IMR-90 (cell line): ENCODE results near the gene DHRS7C. TPM values are rescaled to one million over a fixed set of nuclear protein-coding genes. Genes with fewer than 3 reads are reported as not detected.

ENCODE experiments used
- ATAC-seq: fragments of 200-7000 bp; cut with Tn5 transposase; 2 replicates; pipeline ENCODE4 v1.9.1; 2020; ENCODE audit warnings: low read depth, mild to moderate bottlenecking, moderate library complexity
- BruUV-seq: library from RNA; stranded (reverse); fragments of 400-500 nt; replicated peaks from 2 replicates; lab custom pipeline; 2021; lab: Mats Ljungman, UMichigan
- CTCF ChIA-PET: fragments of 300-600 bp; formaldehyde crosslinking; extraction: SDS; loops from one replicate; lab custom pipeline; 2021; ENCODE audit warnings: antibody characterized with exemption; lab: Yijun Ruan, JAX
- POLR2A ChIA-PET: fragments of 300-600 bp; sonication (Branson Sonifier 250); formaldehyde crosslinking; loops from one replicate; lab custom pipeline; 2022; ENCODE audit warnings: antibody characterized with exemption; ENCODE audit not compliant: unreplicated experiment; lab: Charles Lee
- DNase-seq: peaks from one replicate; pipeline ENCODE4 v3.0.0; 2013
- H2AFZ ChIP-seq: replicated peaks from 2 replicates; pipeline ENCODE3; 2013; ENCODE audit warnings: low read length, mild to moderate bottlenecking; ENCODE audit not compliant: poor library complexity
- H2AK5ac ChIP-seq: 2 replicates; pipeline ENCODE4 v1.6.1; 2013; ENCODE audit warnings: low read depth, low read length, inconsistent platforms
- H2AK9ac ChIP-seq: replicated peaks from 2 replicates; pipeline ENCODE3; 2013; ENCODE audit warnings: mild to moderate bottlenecking, low read depth, low read length, moderate library complexity; ENCODE audit not compliant: poor library complexity
- H2BK120ac ChIP-seq: 2 replicates; pipeline ENCODE4 v1.6.1; 2013; ENCODE audit warnings: low read depth, low read length, inconsistent platforms
- H2BK15ac ChIP-seq: 3 replicates; pipeline ENCODE4 v1.6.1; 2013; ENCODE audit warnings: low read depth, low read length, inconsistent platforms
- H2BK20ac ChIP-seq: 2 replicates; pipeline ENCODE4 v1.6.1; 2013; ENCODE audit warnings: low read depth, mild to moderate bottlenecking, inconsistent platforms, low read length, moderate library complexity
- H2BK5ac ChIP-seq: 2 replicates; pipeline ENCODE4 v1.6.1; 2013; ENCODE audit warnings: mild to moderate bottlenecking, low read depth, low read length, inconsistent platforms; ENCODE audit not compliant: poor library complexity, severe bottlenecking
- H3K14ac ChIP-seq: replicated peaks from 2 replicates; pipeline ENCODE4 v1.6.1; 2013; ENCODE audit warnings: low read depth, low read length, inconsistent platforms
- H3K18ac ChIP-seq: 2 replicates; pipeline ENCODE4 v1.6.1; 2013; ENCODE audit warnings: low read depth, low read length, control low read depth
- H3K23ac ChIP-seq: 2 replicates; pipeline ENCODE4 v1.6.1; 2013; ENCODE audit warnings: low read depth, low read length, inconsistent platforms
- H3K27ac ChIP-seq: 2 replicates; pipeline ENCODE4 v1.5.1; 2013; ENCODE audit warnings: mild to moderate bottlenecking, control low read depth, low read length; ENCODE audit not compliant: insufficient read depth
- H3K27me3 ChIP-seq: 2 replicates; pipeline ENCODE4 v1.6.1; 2013; ENCODE audit warnings: low read length; ENCODE audit not compliant: control insufficient read depth, insufficient read depth
- H3K36me3 ChIP-seq: 2 replicates; pipeline ENCODE4 v1.6.1; 2013; ENCODE audit warnings: low read length, mixed read lengths; ENCODE audit not compliant: control insufficient read depth, insufficient read depth
- H3K4ac ChIP-seq: 2 replicates; pipeline ENCODE4 v1.6.1; 2013; ENCODE audit warnings: low read depth, low read length, inconsistent platforms
- H3K4me1 ChIP-seq: 2 replicates; pipeline ENCODE4 v1.6.1; 2013; ENCODE audit warnings: low read length, mixed read lengths; ENCODE audit not compliant: control insufficient read depth, insufficient read depth
- H3K4me2 ChIP-seq: 2 replicates; pipeline ENCODE4 v1.6.1; 2013; ENCODE audit warnings: low read depth, mild to moderate bottlenecking, control low read depth, low read length, moderate library complexity
- H3K4me3 ChIP-seq: 2 replicates; pipeline ENCODE4 v1.5.1; 2013; ENCODE audit warnings: low read depth, mild to moderate bottlenecking, control low read depth, low read length, moderate library complexity; ENCODE audit not compliant: insufficient read depth
- H3K56ac ChIP-seq: 2 replicates; pipeline ENCODE4 v1.6.1; 2013; ENCODE audit warnings: low read length, inconsistent platforms; ENCODE audit not compliant: insufficient read depth; ENCODE audit errors: extremely low read depth
- H3K79me1 ChIP-seq, 2 experiments: 2 replicates each; pipeline ENCODE4 v1.6.1; 2013; ENCODE audit warnings: low read length in 2 of 2, inconsistent platforms in 1 of 2, low read depth in 1 of 2
- H3K9ac ChIP-seq: 2 replicates; pipeline ENCODE4 v1.6.1; 2013; ENCODE audit warnings: low read depth, low read length, control low read depth
- H3K9me1 ChIP-seq: 2 replicates; pipeline ENCODE4 v1.6.1; 2013; ENCODE audit warnings: low read length, inconsistent platforms; ENCODE audit not compliant: insufficient read depth
- H3K9me3 ChIP-seq: 2 replicates; pipeline ENCODE4 v1.6.1; 2013; ENCODE audit warnings: low read length; ENCODE audit not compliant: control insufficient read depth, insufficient read depth
- H4K20me1 ChIP-seq: 2 replicates; pipeline ENCODE4 v1.6.1; 2013; ENCODE audit warnings: low read length, inconsistent platforms; ENCODE audit not compliant: insufficient read depth
- H4K5ac ChIP-seq: 2 replicates; pipeline ENCODE4 v1.6.1; 2013; ENCODE audit warnings: mild to moderate bottlenecking, low read depth, low read length, control low read depth
- H4K8ac ChIP-seq, 2 experiments: 2 replicates each; pipeline ENCODE4 v1.6.1; 2013; ENCODE audit warnings: low read depth in 2 of 2, low read length in 2 of 2, control low read depth in 1 of 2, inconsistent platforms in 1 of 2
- H4K91ac ChIP-seq: 2 replicates; pipeline ENCODE4 v1.6.1; 2013; ENCODE audit warnings: low read depth, low read length, inconsistent platforms; ENCODE audit not compliant: insufficient read depth
- CEBPB ChIP-seq: IDR thresholded peaks from 2 replicates; pipeline ENCODE4 v1.6.1; 2012; ENCODE audit warnings: low read depth, low read length, improper control_type of control experiment
- MAZ ChIP-seq: IDR thresholded peaks from 2 replicates; pipeline ENCODE4 v1.6.1; 2012; ENCODE audit warnings: low read depth, mild to moderate bottlenecking, low read length, improper control_type of control experiment, moderate library complexity, borderline replicate concordance
- POLR2A ChIP-seq: IDR thresholded peaks from 2 replicates; pipeline ENCODE4 v1.6.1; 2012; ENCODE audit warnings: mild to moderate bottlenecking, low read depth, low read length
- RAD21 ChIP-seq: IDR thresholded peaks from 2 replicates; pipeline ENCODE4 v1.6.1; 2012; ENCODE audit warnings: low read length, improper control_type of control experiment
- SMC3 ChIP-seq: fragments of 150-350 bp; IDR thresholded peaks from 2 replicates; pipeline ENCODE4 v1.6.1; 2016; ENCODE audit warnings: low read depth, mild to moderate bottlenecking, antibody characterized with exemption, low read length, moderate library complexity
- WGBS, 2 experiments: methylation state at CpG; one replicate each; pipeline versions ENCODE4 v1.1.5 to v1.1.7; 2013; ENCODE audit warnings: missing lambda C conversion rate in 2 of 2; ENCODE audit not compliant: insufficient read length in 1 of 2; ENCODE audit errors: extremely low coverage in 2 of 2; 5-methylcytosine and 5-hydroxymethylcytosine counted together
- dilution Hi-C: fragments of 300-500 bp; cut with HindIII; formaldehyde crosslinking; loops from one replicate; pipeline ENCODE4 v1.14.3; 2018; ENCODE audit warnings: low sequenced_read_pairs; ENCODE audit not compliant: unreplicated experiment
- in situ Hi-C: fragments of 300-500 bp; cut with MboI; formaldehyde crosslinking; loops from 3 replicates; pipeline ENCODE4 v1.14.3; 2019; ENCODE audit warnings: low sequenced_read_pairs, inconsistent platforms, mixed read lengths
- intact Hi-C: fragments of 100-400 bp; cut with micrococcal nuclease; formaldehyde crosslinking; loops from 2 replicates; pipeline ENCODE4 v1.10.0; 2022
- polyA plus RNA-seq, 3 experiments: library from polyadenylated mRNA; depleted of rRNA; stranded (reverse); fragments of >200 nt; gene quantifications; 2 replicates each; pipeline ENCODE4 v1.2.3, GENCODE V29; 2012; ENCODE audit warnings: low replicate concordance in 1 of 3
- total RNA-seq: library from RNA; depleted of rRNA; stranded (reverse); fragments of >200 nt; gene quantifications from 2 replicates; pipeline ENCODE4 v1.2.3, GENCODE V29; 2012
- TF ChIP-seq, protein P1 (sequence below): conservative IDR thresholded peaks from 2 replicates; pipeline ENCODE4 v1.5.1; 2012; ENCODE audit warnings: mild to moderate bottlenecking, low read depth, low read length, improper control_type of control experiment

The DHRS7C gene
- total and polyA plus RNA-seq, 2 of the 4 experiments (the other 2 are of a cell fraction): not detected

DNA sequence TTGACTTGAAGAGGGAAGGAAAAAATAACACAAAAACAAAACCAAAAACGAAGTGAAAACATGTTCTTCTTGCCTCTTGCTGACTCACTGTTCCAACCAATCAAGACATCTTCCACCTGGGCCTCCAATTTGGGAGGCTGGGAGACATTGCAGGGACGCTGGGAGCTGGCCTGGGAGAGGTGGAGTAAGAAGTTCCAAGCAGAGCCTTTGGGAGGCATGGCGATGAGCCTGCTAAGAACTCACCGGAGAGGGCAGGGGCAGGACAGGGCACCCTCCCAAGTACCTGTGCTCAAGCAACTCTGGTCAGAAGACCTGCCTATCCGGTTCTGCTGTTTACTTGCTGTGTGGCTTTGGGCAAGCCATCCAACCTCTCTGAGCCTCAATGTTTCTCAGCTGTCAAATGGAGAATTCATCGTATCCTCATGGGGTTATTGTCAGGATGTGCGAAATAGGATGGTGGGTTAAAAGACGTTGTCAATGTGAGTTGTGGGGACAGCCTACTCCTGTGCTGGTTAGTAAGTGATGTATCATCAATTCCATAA is 33.5 kb upstream of the DHRS7C start:
- no peaks in the 10 kb centered on the region for H3K9me1 ChIP-seq
- POLR2A ChIA-PET: no interaction called here

More for the DNA sequence above, 33.5 kb upstream of the DHRS7C start:
- Histone ChIP-seq H3K36me3 (no peaks in the 10 kb centered on the region), H4K91ac (no peak overlapping the region), H3K4me1 (no peaks in the 10 kb centered on the region; the same call in 1 of the 2 replicates), H3K18ac (no peak overlapping the region), H2BK5ac (no peak overlapping the region), H3K4me2 (no peak overlapping the region), H3K23ac (no peak overlapping the region), H3K27ac (no peak overlapping the region), H2BK20ac (no peak overlapping the region), H3K79me1 (no peaks in the 10 kb centered on the region), H2BK120ac (no peak overlapping the region), H2AK9ac (no peak overlapping the region), H4K20me1 (no peaks in the 10 kb centered on the region), H3K56ac (no peak overlapping the region), H3K4me3 (no peak overlapping the region), H2AK5ac (no peak overlapping the region), H3K9ac (no peak overlapping the region), H3K14ac (no peak overlapping the region), H4K5ac (no peak overlapping the region), H4K8ac (no peak overlapping the region), H2BK15ac (no peak overlapping the region), H2AFZ (no peak overlapping the region), H3K9me3 (no peaks in the 10 kb centered on the region), H3K27me3 (no peaks in the 10 kb centered on the region), H3K4ac (no peak overlapping the region)
- no peak for TF ChIP-seq MAZ
- TF ChIP-seq, protein P1, sequence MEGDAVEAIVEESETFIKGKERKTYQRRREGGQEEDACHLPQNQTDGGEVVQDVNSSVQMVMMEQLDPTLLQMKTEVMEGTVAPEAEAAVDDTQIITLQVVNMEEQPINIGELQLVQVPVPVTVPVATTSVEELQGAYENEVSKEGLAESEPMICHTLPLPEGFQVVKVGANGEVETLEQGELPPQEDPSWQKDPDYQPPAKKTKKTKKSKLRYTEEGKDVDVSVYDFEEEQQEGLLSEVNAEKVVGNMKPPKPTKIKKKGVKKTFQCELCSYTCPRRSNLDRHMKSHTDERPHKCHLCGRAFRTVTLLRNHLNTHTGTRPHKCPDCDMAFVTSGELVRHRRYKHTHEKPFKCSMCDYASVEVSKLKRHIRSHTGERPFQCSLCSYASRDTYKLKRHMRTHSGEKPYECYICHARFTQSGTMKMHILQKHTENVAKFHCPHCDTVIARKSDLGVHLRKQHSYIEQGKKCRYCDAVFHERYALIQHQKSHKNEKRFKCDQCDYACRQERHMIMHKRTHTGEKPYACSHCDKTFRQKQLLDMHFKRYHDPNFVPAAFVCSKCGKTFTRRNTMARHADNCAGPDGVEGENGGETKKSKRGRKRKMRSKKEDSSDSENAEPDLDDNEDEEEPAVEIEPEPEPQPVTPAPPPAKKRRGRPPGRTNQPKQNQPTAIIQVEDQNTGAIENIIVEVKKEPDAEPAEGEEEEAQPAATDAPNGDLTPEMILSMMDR: no peak
- no peak for TF ChIP-seq CEBPB
- TF ChIP-seq POLR2A: no peak
- TF ChIP-seq SMC3: no peak
- no peak for TF ChIP-seq RAD21
- whole genome bisulfite sequencing, 2 experiments: no CpG with 5 or more reads among the region's 8 CpGs
- no TSS peak for BruUV-seq
- no peak for DNase-seq
- intact Hi-C loops: no loop called here
- dilution Hi-C loops: no loop called here
- CTCF ChIA-PET: no interaction called here
- in situ Hi-C loops: no loop called here
- no peak for ATAC-seq
